GM18909 (cell line): ENCODE data around the gene LMOD2.

Experiments used
- ATAC-seq: cut with Tn5 transposase; IDR thresholded peaks from one replicate; pipeline ENCODE4 v1.9.1; 2021; ENCODE audit warnings: mild to moderate bottlenecking; ENCODE audit not compliant: unreplicated experiment, poor library complexity

The LMOD2 gene

GRCh38 chr7:123711832-123712293 is 56.2 kb downstream of the LMOD2 start:
- no peak for ATAC-seq

- ATAC-seq = no peak
These were observed 57.0 kb downstream of the LMOD2 start for GRCh38 chr7:123712619-123713018.
